Left colon (tissue), 2 donors: ENCODE measurements around the gene WNT8B. TPM values are rescaled to one million over a fixed set of nuclear protein-coding genes. Genes with fewer than 3 reads are reported as not detected.

Experiments used
- total RNA-seq, 2 donors: library from RNA; stranded (reverse); fragmentation: NEBNext Ultra II Directional; extraction: Animal tissue kit (Norgen Biotek cat#: 25700); gene quantifications; one replicate each; pipeline ENCODE4 v1.2.1, GENCODE V29; 2021
- donor health status: DM: no; HTN: no; CAD: no.
- donor health status: DM: yes; HTN: yes; CAD: no.

The WNT8B gene
- total RNA-seq, 2 donors from 2014 or later = not detected

Other genes starting within 250 kb of the WNT8B start
- 10 to 100 TPM; 21.8 to 22.5 TPM for gene CHUK, start 233.4 kb upstream of the WNT8B start, total RNA-seq
- gene CWF19L1, start 195.4 kb upstream of the WNT8B start, total RNA-seq = 10 to 100 TPM; 10.9 to 12.0 TPM
- gene BLOC1S2, start 176.3 kb upstream of the WNT8B start, total RNA-seq = 10 to 100 TPM; 16.1 to 17.2 TPM
- gene PKD2L1, start 132.8 kb upstream of the WNT8B start, total RNA-seq = under 1 TPM in 1 of 2 donors, not detected in 1; 0.20 TPM
- gene SCD, start 115.8 kb upstream of the WNT8B start, total RNA-seq = 10 to 100 TPM; 70.9 to 90.1 TPM
- 10 to 100 TPM; 13.7 to 15.3 TPM for gene SEC31B, start 56.9 kb downstream of the WNT8B start, total RNA-seq
- 100 to 1,000 TPM; 172 to 214 TPM for gene NDUFB8, start 66.9 kb downstream of the WNT8B start, total RNA-seq
- gene HIF1AN, start 72.9 kb downstream of the WNT8B start, total RNA-seq = 10 to 100 TPM; 35.2 to 35.3 TPM